ENCODE data around the gene GRAMD2A. TPM values are rescaled to one million over a fixed set of nuclear protein-coding genes. Genes with fewer than 3 reads are reported as not detected.

GRAMD2A gene
- total RNA-seq, 4 donors from 2014 or later: 0.41 to 1.4 TPM; not detected in 2

DNA sequence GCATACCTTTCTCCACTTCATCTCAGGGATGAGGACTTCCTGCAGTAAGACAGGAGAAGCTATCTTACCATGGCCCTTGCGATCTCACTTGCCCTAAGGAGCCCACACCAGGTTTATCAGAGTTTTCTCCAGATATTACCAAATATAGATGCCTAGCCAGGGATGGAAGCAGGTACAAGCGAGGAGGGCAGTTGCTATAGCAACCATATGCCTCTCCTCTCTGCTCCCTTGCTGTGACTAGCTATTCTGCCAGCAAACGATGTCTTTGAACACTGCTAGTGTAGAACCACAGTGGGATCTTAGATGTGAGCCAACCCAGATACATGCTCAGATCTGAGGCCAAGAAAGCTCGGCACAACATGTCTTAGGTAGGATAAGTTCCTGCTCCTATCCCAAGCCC lies 33.9 kb downstream of the GRAMD2A start:
- WGBS, 2 donors (ENCODE audit: low coverage in 1 of 2): 79 to 82% methylated on average over 2 to 4 of the region's 4 CpGs

DNA sequence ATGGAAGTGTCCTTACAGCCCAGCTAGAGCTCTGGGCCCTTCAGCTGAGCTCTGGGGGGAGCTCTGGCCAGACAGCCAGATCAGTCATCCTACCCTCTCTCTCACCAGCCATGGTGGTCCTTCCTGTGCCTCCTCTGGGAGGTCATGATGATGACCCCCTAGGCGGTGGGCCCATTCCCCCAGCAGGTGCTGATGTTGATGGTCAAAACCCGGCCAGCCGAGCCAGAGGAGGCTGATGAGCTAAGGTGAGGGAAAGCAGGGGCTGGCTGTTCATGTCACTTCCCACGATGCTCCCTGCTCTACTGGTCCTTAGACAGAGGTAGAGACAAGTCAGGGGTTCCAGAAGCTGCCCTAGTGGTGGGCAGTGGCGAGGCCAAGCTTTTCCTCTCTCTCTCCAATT lies 35.0 kb downstream of the GRAMD2A start:
- Histone ChIP-seq H3K27me3 (no peaks in the 10 kb centered on the region), H3K9me3 (no peaks in the 10 kb centered on the region), H3K4me1 (no peaks in the 10 kb centered on the region), H3K4me3 (no peak overlapping the region), H3K27ac (no peak overlapping the region), H3K36me3 (no peaks in the 10 kb centered on the region)
- intact Hi-C loops (cut with DNase I; ENCODE audit: low total_unique reads) (loop anchor here (5.0 kb wide), 1 partner anchor 1045 kb away; no protein-coding TSS in a partner anchor), in situ Hi-C loops (cut with MboI; ENCODE audit: low pct_ligation_motif_present in 1 of 4, low pct_unique_long_range_greater_than_20kb in 1 of 4, low sequenced_read_pairs in 3 of 4) (loop anchor here in 2 of 4 donors (25.0 kb wide), 4 partner anchors 275 to 700 kb away; partner anchors contain the start of gene NR2E3 (in 1 of the 2))
- TF ChIP-seq, protein P1, sequence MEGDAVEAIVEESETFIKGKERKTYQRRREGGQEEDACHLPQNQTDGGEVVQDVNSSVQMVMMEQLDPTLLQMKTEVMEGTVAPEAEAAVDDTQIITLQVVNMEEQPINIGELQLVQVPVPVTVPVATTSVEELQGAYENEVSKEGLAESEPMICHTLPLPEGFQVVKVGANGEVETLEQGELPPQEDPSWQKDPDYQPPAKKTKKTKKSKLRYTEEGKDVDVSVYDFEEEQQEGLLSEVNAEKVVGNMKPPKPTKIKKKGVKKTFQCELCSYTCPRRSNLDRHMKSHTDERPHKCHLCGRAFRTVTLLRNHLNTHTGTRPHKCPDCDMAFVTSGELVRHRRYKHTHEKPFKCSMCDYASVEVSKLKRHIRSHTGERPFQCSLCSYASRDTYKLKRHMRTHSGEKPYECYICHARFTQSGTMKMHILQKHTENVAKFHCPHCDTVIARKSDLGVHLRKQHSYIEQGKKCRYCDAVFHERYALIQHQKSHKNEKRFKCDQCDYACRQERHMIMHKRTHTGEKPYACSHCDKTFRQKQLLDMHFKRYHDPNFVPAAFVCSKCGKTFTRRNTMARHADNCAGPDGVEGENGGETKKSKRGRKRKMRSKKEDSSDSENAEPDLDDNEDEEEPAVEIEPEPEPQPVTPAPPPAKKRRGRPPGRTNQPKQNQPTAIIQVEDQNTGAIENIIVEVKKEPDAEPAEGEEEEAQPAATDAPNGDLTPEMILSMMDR (IDR thresholded peaks at IDR 0.05): no peak
- TF ChIP-seq POLR2A (IDR thresholded peaks at IDR 0.05): no peak
- TF ChIP-seq POLR2AphosphoS5 (IDR thresholded peaks at IDR 0.05): no peak
- TF ChIP-seq EP300 (IDR thresholded peaks at IDR 0.05; ENCODE audit: low read depth): no peak
- WGBS, 2 donors (ENCODE audit: low coverage in 1 of 2): 83 to 87% methylated on average over 1 to 5 of the region's 5 CpGs
- no peak for DNase-seq

More for the DNA sequence above, 33.9 kb downstream of the GRAMD2A start:
- no peak for DNase-seq
- no peaks in the 10 kb centered on the region for H3K27me3 ChIP-seq
- H3K27ac ChIP-seq: no peak overlapping the region
- no peaks in the 10 kb centered on the region for H3K9me3 ChIP-seq
- no peaks in the 10 kb centered on the region for H3K4me1 ChIP-seq
- no peaks in the 10 kb centered on the region for H3K36me3 ChIP-seq
- H3K4me3 ChIP-seq: no peak overlapping the region
- in situ Hi-C loops (cut with MboI; ENCODE audit: low pct_ligation_motif_present in 1 of 4, low pct_unique_long_range_greater_than_20kb in 1 of 4, low sequenced_read_pairs in 3 of 4): loop anchor here in 2 of 4 donors (25.0 kb wide), 4 partner anchors 276 to 701 kb away; partner anchors contain the start of gene NR2E3 (in 1 of the 2)
- TF ChIP-seq POLR2A (IDR thresholded peaks at IDR 0.05) (no peak), POLR2AphosphoS5 (IDR thresholded peaks at IDR 0.05) (no peak), EP300 (IDR thresholded peaks at IDR 0.05; ENCODE audit: low read depth) (no peak)
- TF ChIP-seq, protein P1 (IDR thresholded peaks at IDR 0.05): no peak
- intact Hi-C loops (cut with DNase I; ENCODE audit: low total_unique reads): loop anchor here (5.0 kb wide), 1 partner anchor 1044 kb away; no protein-coding TSS in a partner anchor

DNA sequence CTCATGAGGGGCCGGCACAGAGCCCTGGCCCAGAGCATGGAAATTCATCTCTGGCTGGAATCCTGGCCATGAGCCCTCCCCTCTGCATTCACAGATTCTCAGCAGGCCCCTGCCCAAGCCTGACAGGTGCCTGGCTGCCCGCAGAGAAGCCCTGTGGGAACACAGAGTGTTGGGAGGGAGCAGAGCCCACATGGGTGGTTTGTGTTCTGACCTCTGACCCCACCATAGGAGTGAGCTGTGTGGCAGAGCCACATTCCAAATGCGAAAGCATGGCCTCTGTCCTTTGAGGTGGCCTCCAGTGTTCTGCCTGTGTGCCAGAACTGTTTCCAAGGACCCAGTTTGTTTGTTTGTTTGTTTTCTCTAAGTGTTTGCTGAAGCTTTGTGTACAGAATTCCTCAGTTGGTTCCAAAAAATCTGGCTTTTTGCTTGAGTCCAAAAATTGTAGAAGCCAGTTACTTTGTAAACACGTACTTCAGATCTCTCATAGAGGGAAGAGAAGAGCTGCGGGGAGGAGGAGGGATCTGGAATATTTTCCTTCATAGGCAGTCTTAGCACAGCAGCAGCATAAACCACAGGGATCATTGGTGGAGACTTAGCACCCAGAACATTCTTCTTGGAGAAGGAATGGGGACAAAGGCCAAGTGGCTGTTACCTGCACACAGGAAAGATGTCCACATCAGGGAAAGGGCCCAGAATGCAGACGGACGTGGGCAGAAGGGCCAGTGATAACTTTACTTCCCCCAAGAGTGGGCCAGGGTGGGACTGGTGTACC lies 36.0 kb downstream of the GRAMD2A start:
- Histone ChIP-seq H3K4me3 (no peak overlapping the region), H3K4me1 (peaks cover 0 to 1% (median 0%) of the 10 kb centered on the region in 4 donors), H3K9me3 (no peaks in the 10 kb centered on the region), H3K36me3 (no peaks in the 10 kb centered on the region), H3K27me3 (no peaks in the 10 kb centered on the region), H3K27ac (no peak overlapping the region)
- TF ChIP-seq, protein P1 (IDR thresholded peaks at IDR 0.05): no peak
- TF ChIP-seq POLR2A (IDR thresholded peaks at IDR 0.05): no peak
- no peak for TF ChIP-seq EP300 (IDR thresholded peaks at IDR 0.05; ENCODE audit: low read depth)
- no peak for TF ChIP-seq POLR2AphosphoS5 (IDR thresholded peaks at IDR 0.05)
- in situ Hi-C loops (cut with MboI; ENCODE audit: low pct_ligation_motif_present in 1 of 4, low pct_unique_long_range_greater_than_20kb in 1 of 4, low sequenced_read_pairs in 3 of 4) (loop anchor here in 2 of 4 donors (25.0 kb wide), 4 partner anchors 274 to 699 kb away; partner anchors contain the start of gene NR2E3 (in 1 of the 2)), intact Hi-C loops (cut with DNase I; ENCODE audit: low total_unique reads) (loop anchor here (5.0 kb wide), 1 partner anchor 1046 kb away; no protein-coding TSS in a partner anchor)
- no peak for DNase-seq
- 77 to 86% methylated on average over 4 to 7 of the region's 7 CpGs for WGBS, 2 donors (ENCODE audit: low coverage in 1 of 2)

DNA sequence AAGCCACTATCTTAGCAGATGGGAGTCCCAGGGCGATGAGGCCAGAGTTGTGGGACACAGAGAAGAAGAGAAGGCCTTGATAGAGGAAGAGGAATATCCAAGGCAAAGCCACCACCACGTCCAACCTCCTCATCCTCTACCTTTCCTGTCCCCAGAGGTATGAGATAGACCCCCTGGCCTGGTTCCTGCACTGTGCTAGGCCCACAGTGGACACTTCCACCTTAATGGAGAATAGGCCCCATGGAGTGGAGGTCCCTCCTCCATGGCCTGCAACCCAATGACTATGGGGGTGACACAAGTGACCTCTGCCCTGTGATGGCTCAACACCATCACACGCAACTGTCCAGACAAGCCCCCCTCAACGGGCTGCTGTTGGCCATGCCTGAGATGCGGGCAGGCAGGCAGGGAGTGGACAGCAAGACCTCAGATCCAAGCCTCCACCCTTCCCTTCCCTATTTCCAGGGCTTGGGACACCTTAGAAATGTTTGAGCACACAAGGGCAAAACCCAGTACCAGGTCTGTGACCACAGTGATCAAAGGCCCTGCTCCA lies 36.8 kb downstream of the GRAMD2A start:
- no peak for DNase-seq
- Histone ChIP-seq H3K36me3 (no peaks in the 10 kb centered on the region), H3K9me3 (no peaks in the 10 kb centered on the region), H3K27me3 (no peaks in the 10 kb centered on the region), H3K4me1 (peaks cover 0 to 6% (median under 1%) of the 10 kb centered on the region in 4 donors), H3K27ac (no peak overlapping the region), H3K4me3 (no peak overlapping the region)
- in situ Hi-C loops (cut with MboI; ENCODE audit: low pct_ligation_motif_present in 1 of 4, low pct_unique_long_range_greater_than_20kb in 1 of 4, low sequenced_read_pairs in 3 of 4): loop anchor here in 2 of 4 donors (25.0 kb wide), 4 partner anchors 273 to 698 kb away; partner anchors contain the start of gene NR2E3 (in 1 of the 2)
- intact Hi-C loops (cut with DNase I; ENCODE audit: low total_unique reads): loop anchor here (5.0 kb wide), 1 partner anchor 1047 kb away; no protein-coding TSS in a partner anchor
- TF ChIP-seq, protein P1 (IDR thresholded peaks at IDR 0.05): no peak
- TF ChIP-seq EP300 (IDR thresholded peaks at IDR 0.05; ENCODE audit: low read depth) (no peak), POLR2A (IDR thresholded peaks at IDR 0.05) (no peak), POLR2AphosphoS5 (IDR thresholded peaks at IDR 0.05) (no peak)
- WGBS, 2 donors (ENCODE audit: low coverage in 1 of 2): 89 to 100% methylated on average over 1 to 5 of the region's 5 CpGs

All from transverse colon (tissue), 4 donors.